ENCODE measurements around the gene SYNGAP1. TPM values are rescaled to one million over a fixed set of nuclear protein-coding genes. Genes with fewer than 3 reads are reported as not detected.

Gene SYNGAP1
- polyA plus RNA-seq, 1 donor (not counting 4 experiments of a cell fraction or from before 2014, with no cell fraction given) = 2.1 TPM

DNA sequence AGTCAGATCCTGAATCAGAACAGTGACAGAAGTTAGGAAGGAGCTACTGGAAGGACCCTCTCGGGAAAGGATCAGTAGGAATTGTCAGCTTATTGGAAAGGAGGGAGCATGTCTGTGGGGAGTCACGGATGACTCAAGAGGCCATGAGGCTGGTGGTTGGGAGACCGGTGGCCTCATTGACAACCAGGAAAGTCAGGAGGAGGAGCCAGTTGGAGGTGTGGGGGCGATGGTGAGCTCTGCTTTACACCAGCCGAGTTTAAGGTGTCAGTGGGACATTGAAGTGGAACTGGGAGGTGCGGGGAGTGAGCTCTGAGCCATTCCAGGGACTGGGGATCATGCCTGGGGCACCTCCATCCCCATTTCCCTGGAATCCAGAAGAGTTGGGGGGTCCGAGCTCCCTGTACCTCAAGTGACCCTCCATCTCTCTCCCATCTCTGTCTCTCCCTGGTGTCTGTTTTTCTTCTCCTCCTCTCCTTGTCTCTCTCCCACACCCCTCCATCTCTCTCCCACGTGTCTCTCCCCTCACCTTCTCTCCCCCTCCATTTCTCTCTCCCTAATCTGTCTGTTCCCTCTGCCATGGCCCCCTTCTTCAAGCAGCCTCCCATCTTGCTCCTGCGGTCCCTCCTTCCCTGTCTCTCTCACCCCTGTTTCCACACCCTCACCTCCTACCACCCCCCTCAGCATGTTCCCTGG lies 20.2 kb downstream of the SYNGAP1 start:
- Histone ChIP-seq H4K20me1 (ENCODE audit: control insufficient read depth, extremely low read depth, insufficient read depth, low read length) (no peaks in the 10 kb centered on the region), H3K79me2 (ENCODE audit: control insufficient read depth, insufficient read depth, low read length) (no peaks in the 10 kb centered on the region), H2AFZ (ENCODE audit: control insufficient read depth, low read length) (no peak overlapping the region), H3K4me1 (ENCODE audit: control insufficient read depth, extremely low read depth, insufficient read depth, low read length) (no peaks in the 10 kb centered on the region), H3K9ac (ENCODE audit: control insufficient read depth, extremely low read depth, insufficient read depth, low read length) (no peak overlapping the region), H3K27me3 (ENCODE audit: control insufficient read depth, extremely low read depth, insufficient read depth, low read length) (no peaks in the 10 kb centered on the region), H3K4me2 (ENCODE audit: control insufficient read depth, extremely low read depth, insufficient read depth, low read depth, low read length) (no peak overlapping the region), H3K9me1 (ENCODE audit: control insufficient read depth, extremely low read depth, insufficient read depth, low read length) (no peaks in the 10 kb centered on the region), H3K9me3 (ENCODE audit: control insufficient read depth, low read depth, low read length) (no peaks in the 10 kb centered on the region), H3K36me3 (ENCODE audit: control insufficient read depth in 2 of 2, extremely low read depth in 1 of 2, insufficient read depth in 2 of 2, low read length in 2 of 2) (peaks cover 14 to 21% of the 10 kb centered on the region in 2 experiments), H3K27ac (ENCODE audit: control insufficient read depth, insufficient read depth, low read length) (no peak overlapping the region), H3K4me3 (ENCODE audit: control insufficient read depth in 2 of 3, extremely low read depth in 1 of 3, insufficient read depth in 2 of 3, low read depth in 1 of 3, low read length in 3 of 3) (no peak overlapping the region)
- TF ChIP-seq EZH2 (IDR thresholded peaks at IDR 0.05; ENCODE audit: low read length) (no peak), CTCF (optimal IDR thresholded peaks at IDR 0.05 in 1 of 3, IDR thresholded peaks at IDR 0.05 in 1 of 3, conservative IDR thresholded peaks at IDR 0.05 in 1 of 3; ENCODE audit: extremely low read depth in 1 of 3, insufficient read depth in 2 of 3, low read length in 3 of 3) (no peak)
- dilution Hi-C loops (cut with MboI; ENCODE audit: extremely low pct_ligation_motif_present, low sequenced_read_pairs) = no loop called here
- no peak for FAIRE-seq
- DNase-seq (ENCODE audit: low read depth, low spot score) = no peak

- H3K9me3 ChIP-seq (ENCODE audit: control insufficient read depth, low read depth, low read length) = no peaks in the 10 kb centered on the region
- FAIRE-seq = no peak
- H3K27ac ChIP-seq (ENCODE audit: control insufficient read depth, insufficient read depth, low read length) = no peak overlapping the region
- no peak for TF ChIP-seq CTCF (optimal IDR thresholded peaks at IDR 0.05 in 1 of 3, IDR thresholded peaks at IDR 0.05 in 1 of 3, conservative IDR thresholded peaks at IDR 0.05 in 1 of 3; ENCODE audit: extremely low read depth in 1 of 3, insufficient read depth in 2 of 3, low read length in 3 of 3)
- no peak for TF ChIP-seq EZH2 (IDR thresholded peaks at IDR 0.05; ENCODE audit: low read length)
- no peak overlapping the region for H3K4me3 ChIP-seq (ENCODE audit: control insufficient read depth in 2 of 3, extremely low read depth in 1 of 3, insufficient read depth in 2 of 3, low read depth in 1 of 3, low read length in 3 of 3)
- H3K27me3 ChIP-seq (ENCODE audit: control insufficient read depth, extremely low read depth, insufficient read depth, low read length) = no peaks in the 10 kb centered on the region
- no peak for DNase-seq (ENCODE audit: low read depth, low spot score)
- dilution Hi-C loops (cut with MboI; ENCODE audit: extremely low pct_ligation_motif_present, low sequenced_read_pairs) = no loop called here
- H3K4me1 ChIP-seq (ENCODE audit: control insufficient read depth, extremely low read depth, insufficient read depth, low read length) = no peaks in the 10 kb centered on the region
- no peaks in the 10 kb centered on the region for H3K79me2 ChIP-seq (ENCODE audit: control insufficient read depth, insufficient read depth, low read length)
- no peak overlapping the region for H3K4me2 ChIP-seq (ENCODE audit: control insufficient read depth, extremely low read depth, insufficient read depth, low read depth, low read length)
- peaks cover 14 to 21% of the 10 kb centered on the region in 2 experiments for H3K36me3 ChIP-seq (ENCODE audit: control insufficient read depth in 2 of 2, extremely low read depth in 1 of 2, insufficient read depth in 2 of 2, low read length in 2 of 2)
- no peaks in the 10 kb centered on the region for H4K20me1 ChIP-seq (ENCODE audit: control insufficient read depth, extremely low read depth, insufficient read depth, low read length)
- H3K9ac ChIP-seq (ENCODE audit: control insufficient read depth, extremely low read depth, insufficient read depth, low read length) = no peak overlapping the region
- H2AFZ ChIP-seq (ENCODE audit: control insufficient read depth, low read length) = no peak overlapping the region
- H3K9me1 ChIP-seq (ENCODE audit: control insufficient read depth, extremely low read depth, insufficient read depth, low read length) = no peaks in the 10 kb centered on the region
Measured at GRCh38 chr6:33440649-33441309, 20.9 kb downstream of the SYNGAP1 start.
